GM19099 (cell line): ENCODE measurements around the gene MRPS18B.

Source experiments
- POLR2A ChIP-seq: IDR thresholded peaks from 3 replicates; pipeline ENCODE4 v1.6.1; 2011; ENCODE audit warnings: low read depth; ENCODE audit not compliant: insufficient read length; ENCODE audit errors: extremely low read depth

The MRPS18B gene

GRCh38 chr6:30617565-30618269, at the start of gene MRPS18B:
Gene MRPS18B, plus strand, starts transcription at chr6:30617840. Its CDS starts 26 bp downstream, at chr6:30617866.
- peak; percentile 97 for TF ChIP-seq POLR2A

- TF ChIP-seq POLR2A = no peak
These were observed 49.4 kb upstream of the MRPS18B start for GRCh38 chr6:30568245-30568644.

GRCh38 chr6:30570263-30570662, 47.4 kb upstream of the MRPS18B start:
- no peak for TF ChIP-seq POLR2A

- no peak for TF ChIP-seq POLR2A
These were observed 46.9 kb upstream of the MRPS18B start for GRCh38 chr6:30570740-30571074.

- TF ChIP-seq POLR2A = peak; percentile 95
These were observed 46.4 kb upstream of the MRPS18B start, which contains the start of gene ABCF1 for GRCh38 chr6:30571075-30571761. Gene ABCF1, plus strand, starts transcription at chr6:30571442. Its CDS starts 46 bp downstream, at chr6:30571488.

GRCh38 chr6:30571762-30572082, 45.9 kb upstream of the MRPS18B start:
- TF ChIP-seq POLR2A = no peak

GRCh38 chr6:30572148-30572547, 45.5 kb upstream of the MRPS18B start:
- TF ChIP-seq POLR2A = no peak

- no peak for TF ChIP-seq POLR2A
These were observed 44.5 kb upstream of the MRPS18B start for GRCh38 chr6:30573113-30573512.

- no peak for TF ChIP-seq POLR2A
These were observed 39.6 kb upstream of the MRPS18B start for GRCh38 chr6:30578051-30578450.

- TF ChIP-seq POLR2A = no peak
These were observed 33.7 kb upstream of the MRPS18B start for GRCh38 chr6:30583921-30584320.

GRCh38 chr6:30589754-30590358, 27.8 kb upstream of the MRPS18B start:
- TF ChIP-seq POLR2A = no peak

GRCh38 chr6:30590509-30590908, 27.1 kb upstream of the MRPS18B start:
- no peak for TF ChIP-seq POLR2A

GRCh38 chr6:30591008-30591407, 26.6 kb upstream of the MRPS18B start:
- no peak for TF ChIP-seq POLR2A

GRCh38 chr6:30592287-30592686, 25.4 kb upstream of the MRPS18B start:
- no peak for TF ChIP-seq POLR2A

- TF ChIP-seq POLR2A = peak; percentile 30
These were observed 20.1 kb upstream of the MRPS18B start for GRCh38 chr6:30597315-30598144.
